ENCODE measurements around the gene ADAMTSL4.
A peak's percentile ranks its signal among the peaks of the same experiment; 100 is the strongest.

The ADAMTSL4 gene

GRCh38 chr1:150548632-150549495 lies at the start of gene ADAMTSL4:
Gene ADAMTSL4 (plus strand): TSS chr1:150549408. CDS start chr1:150552289, 2,881 bp downstream.
- peak; percentile 45 for DNase-seq (ENCODE audit: insufficient read length, low spot score)
- FAIRE-seq, result no peak

- no peak for FAIRE-seq
- DNase-seq (ENCODE audit: insufficient read length, low spot score), result no peak
Observed at GRCh38 chr1:150505431-150505830, 43.8 kb upstream of the ADAMTSL4 start.

GRCh38 chr1:150507912-150508864 lies 41.0 kb upstream of the ADAMTSL4 start, which contains the start of gene ECM1:
Gene ECM1 (plus strand): TSS chr1:150508109. CDS start chr1:150508210, 101 bp downstream.
- no peak for FAIRE-seq
- peak; percentile 74 for DNase-seq (ENCODE audit: insufficient read length, low spot score)

GRCh38 chr1:150508982-150509381 lies 40.2 kb upstream of the ADAMTSL4 start:
- FAIRE-seq (no peak), DNase-seq (ENCODE audit: insufficient read length, low spot score) (no peak)

- FAIRE-seq (no peak), DNase-seq (ENCODE audit: insufficient read length, low spot score) (no peak)
Observed at GRCh38 chr1:150511551-150511950, 37.7 kb upstream of the ADAMTSL4 start.

- DNase-seq (ENCODE audit: insufficient read length, low spot score), result no peak
- FAIRE-seq, result no peak
Observed at GRCh38 chr1:150511985-150512660, 37.1 kb upstream of the ADAMTSL4 start.

- DNase-seq (ENCODE audit: insufficient read length, low spot score), result no peak
- no peak for FAIRE-seq
Observed at GRCh38 chr1:150512846-150513245, 36.4 kb upstream of the ADAMTSL4 start.

GRCh38 chr1:150513351-150513791 lies 35.8 kb upstream of the ADAMTSL4 start:
- DNase-seq (ENCODE audit: insufficient read length, low spot score) (no peak), FAIRE-seq (no peak)

- no peak for FAIRE-seq
- no peak for DNase-seq (ENCODE audit: insufficient read length, low spot score)
Observed at GRCh38 chr1:150514260-150514659, 34.9 kb upstream of the ADAMTSL4 start.

- DNase-seq (ENCODE audit: insufficient read length, low spot score), result no peak
Observed at GRCh38 chr1:150514913-150515327, 34.3 kb upstream of the ADAMTSL4 start.

GRCh38 chr1:150515328-150516049 lies 33.7 kb upstream of the ADAMTSL4 start, which contains the start of gene FALEC:
Gene FALEC (plus strand): TSS chr1:150515752.
- DNase-seq (ENCODE audit: insufficient read length, low spot score), result peak; percentile 96
- peak; percentile 64 for FAIRE-seq

More at GRCh38 chr1:150514913-150515327, 34.3 kb upstream of the ADAMTSL4 start:
- no peak for FAIRE-seq

GRCh38 chr1:150516050-150516591 lies 33.1 kb upstream of the ADAMTSL4 start:
- FAIRE-seq (no peak), DNase-seq (ENCODE audit: insufficient read length, low spot score) (no peak)

- FAIRE-seq, result no peak
- DNase-seq (ENCODE audit: insufficient read length, low spot score), result no peak
Observed at GRCh38 chr1:150516616-150517015, 32.6 kb upstream of the ADAMTSL4 start.

GRCh38 chr1:150521196-150521968 lies 27.8 kb upstream of the ADAMTSL4 start:
- DNase-seq (ENCODE audit: insufficient read length, low spot score) (no peak), FAIRE-seq (no peak)

GRCh38 chr1:150525348-150525747 lies 23.9 kb upstream of the ADAMTSL4 start:
- DNase-seq (ENCODE audit: insufficient read length, low spot score), result no peak

GRCh38 chr1:150528196-150528595 lies 21.0 kb upstream of the ADAMTSL4 start:
- DNase-seq (ENCODE audit: insufficient read length, low spot score) (no peak), FAIRE-seq (no peak)

More at GRCh38 chr1:150525348-150525747, 23.9 kb upstream of the ADAMTSL4 start:
- no peak for FAIRE-seq

GRCh38 chr1:150529017-150529416 lies 20.2 kb upstream of the ADAMTSL4 start:
- no peak for FAIRE-seq
- DNase-seq (ENCODE audit: insufficient read length, low spot score), result no peak

GRCh38 chr1:150530491-150531159 lies 18.6 kb upstream of the ADAMTSL4 start:
- FAIRE-seq (no peak), DNase-seq (ENCODE audit: insufficient read length, low spot score) (no peak)
